ENCODE results near the gene TSPO2.
A peak's percentile ranks its signal among the peaks of the same experiment; 100 is the strongest.

TSPO2 gene

DNA sequence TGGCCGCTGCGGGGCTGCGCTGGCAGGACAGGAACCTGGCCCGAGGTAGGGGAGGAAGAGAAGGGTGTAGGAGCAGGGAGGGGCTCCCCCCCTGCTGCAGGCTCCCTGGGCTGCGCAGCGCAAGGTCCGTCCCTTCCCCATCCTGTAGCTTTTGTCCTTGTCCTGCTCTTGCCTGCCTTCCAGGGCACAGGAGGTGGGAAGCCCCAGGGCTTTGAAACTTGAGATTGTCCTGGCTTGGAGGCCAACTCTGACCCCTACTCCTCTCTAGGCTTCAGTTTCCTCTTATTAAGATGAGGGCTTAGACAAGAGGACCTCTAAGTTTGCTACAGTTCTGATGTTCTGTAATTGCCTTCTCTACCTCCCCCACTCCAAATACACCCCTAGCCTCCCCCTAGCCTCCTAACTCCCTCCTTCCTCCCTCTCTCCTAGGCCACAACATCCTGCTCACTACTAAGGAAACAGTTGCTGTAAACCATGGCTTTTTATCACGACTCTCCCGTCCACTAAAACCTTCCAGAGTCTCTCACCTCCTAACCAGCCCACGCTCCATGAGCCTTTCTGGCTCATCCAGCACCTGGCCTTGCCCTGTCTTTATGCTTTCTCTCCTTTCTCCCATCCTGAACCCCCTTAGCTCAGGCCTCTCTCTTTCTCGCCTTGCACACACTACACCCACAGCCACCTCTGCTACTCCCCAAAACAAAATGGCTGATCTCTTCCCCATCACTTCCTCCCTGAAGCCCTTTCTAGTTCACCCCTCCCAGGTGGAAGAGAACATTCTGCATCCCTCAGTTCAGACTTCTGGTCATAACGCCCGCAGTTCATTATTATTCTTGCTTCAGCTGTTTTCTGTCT is 13.5 kb upstream of the TSPO2 start:
- Histone ChIP-seq H3K79me2 (ENCODE audit: control insufficient read depth, low read length) (no peaks in the 10 kb centered on the region), H3K4me3 (ENCODE audit: low read length) (peak overlapping the region; percentile 79), H3K4me2 (ENCODE audit: low read length) (peak overlapping the region; percentile 85), H4K20me1 (ENCODE audit: control insufficient read depth, insufficient read depth, low read depth, low read length) (no peaks in the 10 kb centered on the region), H3K9me3 (ENCODE audit: control insufficient read depth, insufficient read depth, low read length) (no peaks in the 10 kb centered on the region), H3F3A (ENCODE audit: control insufficient read depth, insufficient read depth) (no peaks in the 10 kb centered on the region), H3K27ac (ENCODE audit: low read depth, low read length) (peak overlapping the region; percentile 2; the same call in 1 of the 2 replicates), H3K4me1 (ENCODE audit: control insufficient read depth, low read length) (peaks cover 24% of the 10 kb centered on the region), H3K9me2 (replicated peaks; ENCODE audit: control insufficient read depth, low read length) (no peaks in the 10 kb centered on the region), H3K36me3 (ENCODE audit: control insufficient read depth, low read length) (no peaks in the 10 kb centered on the region), H3K27me3 (ENCODE audit: control insufficient read depth, low read length) (no peaks in the 10 kb centered on the region)
- no peak for TF ChIP-seq EZH2phosphoT487 (IDR thresholded peaks at IDR 0.05; ENCODE audit: borderline replicate concordance, low read length)
- TF ChIP-seq, protein P1, sequence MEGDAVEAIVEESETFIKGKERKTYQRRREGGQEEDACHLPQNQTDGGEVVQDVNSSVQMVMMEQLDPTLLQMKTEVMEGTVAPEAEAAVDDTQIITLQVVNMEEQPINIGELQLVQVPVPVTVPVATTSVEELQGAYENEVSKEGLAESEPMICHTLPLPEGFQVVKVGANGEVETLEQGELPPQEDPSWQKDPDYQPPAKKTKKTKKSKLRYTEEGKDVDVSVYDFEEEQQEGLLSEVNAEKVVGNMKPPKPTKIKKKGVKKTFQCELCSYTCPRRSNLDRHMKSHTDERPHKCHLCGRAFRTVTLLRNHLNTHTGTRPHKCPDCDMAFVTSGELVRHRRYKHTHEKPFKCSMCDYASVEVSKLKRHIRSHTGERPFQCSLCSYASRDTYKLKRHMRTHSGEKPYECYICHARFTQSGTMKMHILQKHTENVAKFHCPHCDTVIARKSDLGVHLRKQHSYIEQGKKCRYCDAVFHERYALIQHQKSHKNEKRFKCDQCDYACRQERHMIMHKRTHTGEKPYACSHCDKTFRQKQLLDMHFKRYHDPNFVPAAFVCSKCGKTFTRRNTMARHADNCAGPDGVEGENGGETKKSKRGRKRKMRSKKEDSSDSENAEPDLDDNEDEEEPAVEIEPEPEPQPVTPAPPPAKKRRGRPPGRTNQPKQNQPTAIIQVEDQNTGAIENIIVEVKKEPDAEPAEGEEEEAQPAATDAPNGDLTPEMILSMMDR (IDR thresholded peaks at IDR 0.05; ENCODE audit: low read depth, low read length, poor library complexity, severe bottlenecking) = no peak

DNA sequence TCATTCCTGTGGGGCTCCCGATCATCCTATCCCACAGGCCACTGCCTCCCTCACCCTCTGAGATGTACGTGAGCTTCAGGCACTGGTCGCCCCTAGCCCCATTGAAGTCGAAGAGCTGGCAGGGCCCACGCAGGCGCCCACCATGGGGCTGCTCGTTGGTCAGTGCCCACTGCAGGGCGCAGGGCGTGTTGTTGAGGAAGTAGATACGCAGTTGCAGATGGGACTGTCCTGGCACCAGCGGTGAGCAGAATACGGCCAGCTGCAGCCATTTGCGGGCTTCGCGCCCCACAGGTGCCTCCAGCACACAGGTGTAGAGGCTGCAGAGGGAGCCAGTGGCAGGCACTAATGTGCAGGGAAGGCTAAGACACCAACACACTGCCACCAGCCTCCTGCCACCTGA is 9.4 kb upstream of the TSPO2 start:
- Histone ChIP-seq H3K4me2 (ENCODE audit: low read length) (no peak overlapping the region), H3K79me2 (ENCODE audit: control insufficient read depth, low read length) (no peaks in the 10 kb centered on the region), H3K4me3 (ENCODE audit: low read length) (no peak overlapping the region), H3K9me3 (ENCODE audit: control insufficient read depth, insufficient read depth, low read length) (no peaks in the 10 kb centered on the region), H3K27ac (ENCODE audit: low read depth, low read length) (no peak overlapping the region), H3K27me3 (ENCODE audit: control insufficient read depth, low read length) (0 out of 2 replicates have a peak, but pooled peaks cover 2% of the 10 kb centered on the region), H3K9me2 (replicated peaks; ENCODE audit: control insufficient read depth, low read length) (no peaks in the 10 kb centered on the region), H3K4me1 (ENCODE audit: control insufficient read depth, low read length) (peaks cover 13% of the 10 kb centered on the region), H3F3A (ENCODE audit: control insufficient read depth, insufficient read depth) (no peaks in the 10 kb centered on the region), H3K36me3 (ENCODE audit: control insufficient read depth, low read length) (no peaks in the 10 kb centered on the region), H4K20me1 (ENCODE audit: control insufficient read depth, insufficient read depth, low read depth, low read length) (no peaks in the 10 kb centered on the region)
- TF ChIP-seq, protein P1 (IDR thresholded peaks at IDR 0.05; ENCODE audit: low read depth, low read length, poor library complexity, severe bottlenecking) = no peak
- no peak for TF ChIP-seq EZH2phosphoT487 (IDR thresholded peaks at IDR 0.05; ENCODE audit: borderline replicate concordance, low read length)

DNA sequence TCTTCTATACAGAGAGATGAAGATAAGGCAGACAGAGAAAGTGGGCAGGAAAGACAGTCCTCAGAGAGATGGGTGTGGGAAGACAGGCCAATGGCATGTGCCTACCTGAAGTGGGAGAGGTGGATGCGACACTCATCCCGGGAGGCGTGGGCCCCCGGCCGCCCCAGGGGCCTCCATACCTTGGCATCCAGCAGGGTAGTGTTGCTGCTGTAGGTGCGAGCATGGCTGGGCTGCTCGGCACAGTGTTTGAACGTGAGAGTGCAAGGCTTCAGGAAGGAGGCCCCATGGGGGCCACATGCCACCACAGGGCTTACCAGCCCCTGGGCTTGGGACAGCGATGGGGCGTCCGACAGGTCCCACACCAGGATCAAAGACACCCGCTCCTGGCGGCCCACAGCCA is 8.5 kb upstream of the TSPO2 start:
- no peaks in the 10 kb centered on the region for H3F3A ChIP-seq (ENCODE audit: control insufficient read depth, insufficient read depth)
- H3K4me1 ChIP-seq (ENCODE audit: control insufficient read depth, low read length) = peaks cover 6% of the 10 kb centered on the region
- H3K4me3 ChIP-seq (ENCODE audit: low read length) = no peak overlapping the region
- no peak overlapping the region for H3K27ac ChIP-seq (ENCODE audit: low read depth, low read length)
- TF ChIP-seq EZH2phosphoT487 (IDR thresholded peaks at IDR 0.05; ENCODE audit: borderline replicate concordance, low read length) = no peak
- TF ChIP-seq, protein P1 (IDR thresholded peaks at IDR 0.05; ENCODE audit: low read depth, low read length, poor library complexity, severe bottlenecking) = no peak
- no peak overlapping the region for H3K4me2 ChIP-seq (ENCODE audit: low read length)
- H3K27me3 ChIP-seq (ENCODE audit: control insufficient read depth, low read length) = 0 out of 2 replicates have a peak, but pooled peaks cover 4% of the 10 kb centered on the region
- H3K9me2 ChIP-seq (replicated peaks; ENCODE audit: control insufficient read depth, low read length) = no peaks in the 10 kb centered on the region
- H4K20me1 ChIP-seq (ENCODE audit: control insufficient read depth, insufficient read depth, low read depth, low read length) = no peaks in the 10 kb centered on the region
- no peaks in the 10 kb centered on the region for H3K36me3 ChIP-seq (ENCODE audit: control insufficient read depth, low read length)
- H3K9me3 ChIP-seq (ENCODE audit: control insufficient read depth, insufficient read depth, low read length) = no peaks in the 10 kb centered on the region
- no peaks in the 10 kb centered on the region for H3K79me2 ChIP-seq (ENCODE audit: control insufficient read depth, low read length)

Data from DOHH2 (cell line).